GM18907 (cell line): ENCODE measurements around the gene UTP11.
A peak's percentile ranks its signal among the peaks of the same experiment; 100 is the strongest.
"Not testable (repeated sequence)": the region's sequence is repeated elsewhere in the genome, so short reads cannot be mapped to it uniquely, and the experiment has no call there.

Experiments used
- ATAC-seq: cut with Tn5 transposase; IDR thresholded peaks from one replicate; pipeline ENCODE4 v1.9.1; 2021; ENCODE audit warnings: mild to moderate bottlenecking, moderate library complexity; ENCODE audit not compliant: unreplicated experiment

UTP11 gene, protein sequence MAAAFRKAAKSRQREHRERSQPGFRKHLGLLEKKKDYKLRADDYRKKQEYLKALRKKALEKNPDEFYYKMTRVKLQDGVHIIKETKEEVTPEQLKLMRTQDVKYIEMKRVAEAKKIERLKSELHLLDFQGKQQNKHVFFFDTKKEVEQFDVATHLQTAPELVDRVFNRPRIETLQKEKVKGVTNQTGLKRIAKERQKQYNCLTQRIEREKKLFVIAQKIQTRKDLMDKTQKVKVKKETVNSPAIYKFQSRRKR

DNA sequence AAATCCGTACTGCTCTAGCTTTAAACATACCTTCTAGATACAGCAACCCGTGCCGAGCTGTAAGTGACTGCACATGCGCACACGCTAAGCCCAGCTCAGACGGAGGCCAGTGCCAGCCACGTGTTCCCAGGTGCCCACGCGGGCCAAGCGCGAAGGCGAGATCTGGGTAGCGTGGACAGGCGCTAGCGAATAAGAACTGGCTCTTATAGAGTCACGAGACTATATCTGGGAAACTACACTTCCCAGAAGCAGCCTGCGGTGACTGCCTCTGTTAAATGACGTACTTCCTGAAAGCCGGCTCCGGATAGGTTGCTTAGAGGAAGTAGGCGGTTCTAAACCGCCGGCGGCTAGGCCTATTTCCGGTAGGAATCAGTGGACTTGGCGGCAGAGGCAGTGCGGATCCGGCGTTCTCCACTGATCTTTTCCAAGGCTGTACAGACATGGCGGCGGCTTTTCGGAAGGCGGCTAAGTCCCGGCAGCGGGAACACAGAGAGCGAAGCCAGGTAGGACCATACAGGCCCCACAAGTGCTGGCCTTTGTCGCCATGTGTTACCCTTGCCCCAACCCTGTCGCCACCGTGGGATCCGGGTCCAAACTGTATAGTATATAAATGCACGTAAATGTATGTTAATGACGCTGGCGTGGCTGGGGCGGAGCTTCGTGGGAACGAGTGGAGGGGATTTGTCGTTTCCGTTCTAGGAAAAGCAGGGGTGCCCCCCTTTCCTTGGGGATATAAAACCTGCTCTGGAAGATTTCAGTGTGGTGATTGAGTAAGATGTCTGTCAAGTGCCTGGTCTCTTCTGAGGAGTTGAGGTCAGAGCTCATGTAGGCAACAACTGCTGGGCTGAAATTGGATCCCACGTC, at the start of gene UTP11:
Gene UTP11, plus strand, starts transcription at position 372 of the 864 bp plus-strand sequence. Its CDS starts 69 bp downstream, at position 441.
- peak; percentile 91 for ATAC-seq

DNA sequence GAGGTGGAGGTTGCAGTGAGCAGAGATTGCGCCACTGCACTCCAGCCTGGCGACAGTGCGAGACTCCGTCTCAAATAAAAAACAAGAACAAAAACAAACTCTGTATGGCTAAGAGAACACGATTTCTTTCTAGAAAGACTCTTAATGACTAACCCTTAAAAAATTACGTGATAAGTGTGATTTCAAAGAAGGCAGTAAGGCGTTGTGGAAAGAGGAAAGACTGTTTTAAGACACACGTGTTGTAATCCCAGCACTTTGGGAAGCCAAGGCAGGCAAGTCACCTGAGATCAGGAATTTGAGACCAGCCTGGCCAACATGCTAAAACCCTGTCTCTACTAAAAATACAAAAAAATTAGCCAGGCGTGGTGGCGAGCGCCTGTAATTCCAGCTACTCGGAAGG, 48.4 kb upstream of the UTP11 start:
- ATAC-seq, result not testable (repeated sequence)

DNA sequence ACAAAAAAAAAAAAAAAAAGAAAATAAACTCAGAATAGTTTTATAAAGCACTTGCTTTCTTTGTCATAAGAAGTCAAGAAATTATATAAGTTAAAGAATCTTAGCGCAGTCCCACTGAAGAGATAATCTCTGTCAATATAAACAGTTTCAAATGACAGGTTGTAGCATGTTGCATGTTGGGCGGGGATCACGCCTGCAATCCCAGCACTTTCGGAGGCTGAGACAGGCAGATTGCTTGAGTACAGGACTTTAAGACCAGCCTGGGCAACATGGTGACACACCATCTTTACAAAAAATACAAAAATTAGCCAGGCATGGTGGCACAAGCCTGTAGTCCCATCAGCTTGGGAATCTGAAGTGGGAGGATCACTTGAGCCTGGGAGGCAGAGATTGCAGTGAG, 47.2 kb upstream of the UTP11 start:
- ATAC-seq, result no peak

DNA sequence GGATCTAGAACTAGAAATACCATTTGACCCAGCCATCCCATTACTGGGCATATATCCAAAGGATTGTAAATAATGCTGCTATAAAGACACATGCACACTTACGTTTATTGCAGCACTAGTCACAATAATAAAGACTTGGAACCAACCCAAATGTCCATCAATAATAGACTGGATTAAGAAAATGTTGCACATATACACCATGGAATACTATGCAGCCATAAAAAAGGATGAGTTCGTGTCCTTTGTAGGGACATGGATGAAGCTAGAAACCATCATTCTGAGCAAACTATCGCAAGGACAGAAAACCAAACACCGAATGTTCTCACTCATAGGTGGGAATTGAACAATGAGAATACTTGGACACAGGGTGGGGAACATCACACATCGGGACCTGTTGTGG, 38.9 kb upstream of the UTP11 start:
- ATAC-seq, result not testable (repeated sequence)

DNA sequence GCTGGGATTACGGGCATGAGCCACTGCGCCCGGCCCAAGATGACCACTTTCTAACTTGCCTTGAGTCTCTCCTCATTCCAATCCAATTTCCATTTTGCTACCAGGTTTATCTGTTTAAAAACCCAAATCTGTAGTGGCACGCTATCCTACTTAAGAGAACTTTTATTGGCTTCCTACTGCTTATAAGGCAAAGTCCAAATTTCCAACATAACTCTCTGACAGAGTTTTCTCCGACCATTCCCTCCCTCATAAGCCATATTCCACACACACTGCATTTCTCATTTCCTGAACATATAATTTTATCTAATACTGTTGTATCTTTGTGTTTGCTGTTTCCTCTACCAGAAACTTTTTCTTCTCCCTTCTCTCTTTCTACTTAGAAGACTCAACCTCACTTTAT, 38.0 kb upstream of the UTP11 start:
- ATAC-seq, result no peak

DNA sequence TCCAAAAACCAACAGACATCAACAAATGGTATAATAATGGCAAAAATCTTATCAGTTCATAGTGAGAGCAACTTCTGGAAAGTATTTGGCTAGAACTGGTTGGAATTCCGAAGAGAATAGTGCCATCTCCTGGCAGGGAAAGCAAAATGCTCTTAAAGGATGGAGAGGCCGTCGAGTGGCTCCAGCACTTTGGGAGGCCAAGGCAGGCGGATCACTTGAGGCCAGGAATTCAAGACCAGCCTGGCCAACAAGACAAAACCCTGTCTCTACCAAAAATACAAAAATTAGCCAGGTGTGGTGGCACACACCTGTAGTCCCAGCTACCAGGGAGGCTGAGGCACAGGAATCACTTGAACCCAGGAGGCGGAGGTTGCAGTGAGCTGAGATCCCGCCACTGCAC, 37.5 kb upstream of the UTP11 start:
- not testable (repeated sequence) for ATAC-seq

DNA sequence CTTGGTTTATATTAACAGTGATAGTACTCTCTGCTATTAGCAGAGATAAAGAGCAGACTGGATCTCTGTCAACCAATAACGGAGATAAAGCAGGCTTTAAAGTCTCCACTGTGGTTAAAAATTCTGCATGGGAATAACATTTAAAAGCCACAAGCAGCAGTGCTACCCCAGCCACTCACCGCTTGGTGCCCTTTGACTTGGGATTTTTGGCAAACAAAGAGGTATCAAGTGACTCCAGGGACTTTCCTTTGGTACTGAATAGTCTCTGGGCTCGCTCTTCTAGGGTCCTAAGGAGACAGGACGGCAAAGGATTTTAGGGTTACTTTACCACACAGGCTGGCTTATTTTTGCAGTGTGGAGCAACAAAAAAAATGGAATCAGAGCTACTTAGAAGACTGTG, 34.0 kb upstream of the UTP11 start:
- no peak for ATAC-seq

DNA sequence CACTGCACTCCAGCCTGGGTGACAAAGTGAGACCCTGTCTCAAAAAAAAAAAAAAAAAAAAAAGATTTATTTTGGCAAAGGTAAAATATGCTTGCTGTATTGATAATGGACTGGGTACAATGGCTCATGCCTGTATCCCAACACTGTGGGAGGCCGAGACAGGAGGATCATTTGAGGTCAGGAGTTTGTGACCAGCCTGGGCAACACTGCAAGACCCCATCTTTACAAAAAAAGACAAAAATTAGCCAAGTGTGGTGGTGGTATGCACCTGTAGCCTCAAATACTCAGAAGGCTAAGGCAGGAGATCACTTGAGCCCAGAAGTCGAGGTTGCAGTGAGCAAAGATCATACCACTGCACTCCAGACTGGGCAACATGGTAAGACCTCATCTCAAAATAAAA, 29.0 kb upstream of the UTP11 start:
- ATAC-seq, result no peak

DNA sequence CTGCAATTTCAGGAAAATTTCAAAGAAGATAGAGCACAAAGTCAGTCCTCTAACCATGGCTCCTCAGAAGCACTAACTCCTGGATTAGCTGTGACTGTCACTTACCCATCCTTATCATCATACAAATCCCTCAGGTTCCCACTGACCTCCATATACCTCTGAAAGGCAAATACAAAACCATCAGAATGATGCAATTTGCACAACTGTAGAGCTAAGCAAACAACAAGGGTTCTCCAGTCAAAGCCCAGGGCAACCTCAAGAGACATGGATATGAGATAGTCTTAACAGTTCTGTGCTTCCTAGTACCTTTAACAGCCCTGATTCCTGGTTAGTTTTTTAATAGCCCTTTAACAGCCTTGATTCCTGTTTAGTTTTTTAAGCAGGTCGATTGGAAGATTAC, 24.9 kb upstream of the UTP11 start:
- no peak for ATAC-seq

DNA sequence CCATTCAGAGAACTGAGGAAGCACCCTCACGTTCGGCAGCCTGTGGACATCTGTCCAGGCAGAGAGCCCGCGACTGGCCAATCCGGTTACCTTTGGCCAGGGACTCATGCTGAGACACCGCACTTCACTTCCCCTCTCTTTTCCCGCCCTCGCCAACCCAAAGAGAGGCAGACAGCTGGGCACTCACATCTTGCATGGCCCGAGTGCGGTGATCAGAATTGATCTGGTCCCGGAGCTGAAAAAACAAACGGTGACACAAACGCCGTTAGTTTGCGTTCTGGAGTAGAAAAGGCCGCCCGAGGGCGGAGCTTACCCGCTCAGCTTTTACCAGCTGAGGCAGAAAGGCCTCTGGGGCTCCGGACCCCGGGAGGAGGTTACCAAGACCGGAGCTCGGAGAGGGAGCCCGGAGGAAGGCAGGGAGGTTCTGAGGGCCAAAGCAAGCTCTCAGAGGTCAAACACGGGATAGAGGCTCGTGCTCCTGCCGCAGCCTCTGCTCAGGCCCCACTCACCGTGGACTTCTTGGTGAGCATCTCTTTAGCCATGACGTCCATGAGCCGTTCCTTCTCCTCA, 23.1 kb upstream of the UTP11 start:
- ATAC-seq, result peak; percentile 36

DNA sequence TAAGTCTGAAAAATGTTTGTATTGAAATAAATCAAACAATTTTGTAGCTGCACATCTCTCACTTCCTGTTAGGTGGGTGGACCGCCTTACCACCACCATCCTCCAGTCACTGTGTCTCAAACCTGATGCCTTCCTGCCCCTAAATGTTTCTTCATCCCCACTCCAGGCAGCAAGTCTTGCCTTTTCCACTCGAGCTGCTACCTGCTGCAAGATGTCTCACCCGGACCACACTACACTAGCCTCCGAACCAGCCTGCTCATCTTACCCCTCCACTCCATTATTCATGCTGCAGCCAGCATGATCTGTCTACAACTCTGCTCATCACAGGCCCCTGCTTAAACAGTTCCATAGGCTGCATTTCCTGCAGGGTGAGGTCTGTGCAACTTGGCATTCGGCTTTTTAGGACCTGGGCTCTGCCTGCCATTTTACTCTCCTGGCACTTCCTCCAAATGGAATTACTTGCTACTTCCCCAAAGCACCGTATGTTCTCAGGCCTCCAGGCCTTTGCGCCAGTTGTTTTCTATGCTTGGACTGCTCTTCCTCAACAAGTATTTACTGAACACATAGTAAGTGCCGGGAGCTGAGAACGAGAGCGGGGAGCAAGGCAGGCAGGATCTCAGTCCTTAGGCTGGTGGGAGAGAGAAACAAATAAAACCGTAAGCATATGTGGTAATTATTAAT, 17.5 kb upstream of the UTP11 start:
- ATAC-seq, result no peak

DNA sequence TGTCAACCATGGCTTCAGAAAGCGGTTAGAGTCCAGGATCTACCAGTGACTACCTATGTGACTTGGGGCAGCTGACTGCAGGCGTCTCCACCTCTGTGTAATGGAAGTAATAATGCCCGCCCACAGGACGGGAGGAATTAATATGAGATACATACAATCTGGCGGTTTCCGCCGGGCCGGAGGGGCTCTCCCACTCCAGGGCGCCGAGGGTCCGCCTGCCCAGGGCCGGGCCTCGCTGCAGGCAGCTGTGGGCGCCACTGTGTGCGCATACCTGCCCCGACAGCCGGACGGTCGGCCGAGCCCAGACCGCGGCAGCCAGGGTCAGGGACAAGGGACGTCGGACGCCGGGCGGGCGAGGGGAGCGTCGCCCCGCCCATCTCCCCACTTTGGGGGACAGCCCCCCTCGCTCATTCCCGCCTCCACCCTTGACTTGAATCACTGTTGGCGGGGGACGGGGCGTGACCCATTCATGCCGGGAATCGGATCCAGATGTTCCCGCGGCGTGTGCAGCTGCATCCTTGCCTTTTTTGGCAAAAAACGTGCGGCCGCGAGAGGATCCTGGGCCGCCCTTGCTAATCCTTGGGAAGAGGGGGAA, 16.7 kb upstream of the UTP11 start:
- no peak for ATAC-seq

DNA sequence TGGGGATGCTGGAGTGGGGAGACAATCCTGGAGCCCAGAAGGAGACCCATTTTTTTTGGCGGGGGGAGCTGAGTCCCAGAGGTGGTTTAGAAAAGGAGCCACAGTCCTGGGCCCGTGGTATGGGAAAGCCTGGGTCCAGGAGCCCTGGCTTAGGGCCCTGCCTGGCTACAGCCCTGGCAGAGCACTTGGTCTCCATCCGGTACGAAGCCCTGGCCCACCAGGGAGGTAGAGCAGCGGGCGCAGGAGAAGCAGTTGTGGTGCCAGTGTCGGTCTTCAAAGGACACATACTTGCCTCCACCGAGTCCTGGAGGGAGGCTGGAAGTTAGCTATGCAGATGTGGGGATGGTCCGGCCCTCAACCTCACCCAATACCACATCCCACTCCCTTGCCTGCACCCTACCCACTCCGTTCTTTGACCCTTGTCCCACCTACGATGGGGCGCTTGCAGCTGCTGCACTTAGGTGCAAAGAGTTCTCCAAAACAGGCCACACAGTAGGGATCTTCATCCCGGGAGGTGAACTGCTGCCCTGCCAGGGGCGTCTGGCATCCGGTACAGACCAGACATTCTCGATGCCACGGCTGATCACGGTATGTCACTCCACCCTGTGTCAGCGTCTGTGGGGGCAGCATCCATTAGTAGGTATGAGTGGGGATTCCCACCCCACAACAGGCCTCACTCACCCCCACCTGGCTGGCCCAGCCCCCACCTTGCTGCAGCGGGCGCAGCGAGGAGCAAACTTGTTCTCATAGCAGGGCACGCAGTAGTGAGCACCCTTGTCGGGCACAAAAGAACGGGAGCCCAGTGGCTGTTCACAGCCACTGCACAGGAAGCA, 15.1 kb upstream of the UTP11 start:
- no peak for ATAC-seq

DNA sequence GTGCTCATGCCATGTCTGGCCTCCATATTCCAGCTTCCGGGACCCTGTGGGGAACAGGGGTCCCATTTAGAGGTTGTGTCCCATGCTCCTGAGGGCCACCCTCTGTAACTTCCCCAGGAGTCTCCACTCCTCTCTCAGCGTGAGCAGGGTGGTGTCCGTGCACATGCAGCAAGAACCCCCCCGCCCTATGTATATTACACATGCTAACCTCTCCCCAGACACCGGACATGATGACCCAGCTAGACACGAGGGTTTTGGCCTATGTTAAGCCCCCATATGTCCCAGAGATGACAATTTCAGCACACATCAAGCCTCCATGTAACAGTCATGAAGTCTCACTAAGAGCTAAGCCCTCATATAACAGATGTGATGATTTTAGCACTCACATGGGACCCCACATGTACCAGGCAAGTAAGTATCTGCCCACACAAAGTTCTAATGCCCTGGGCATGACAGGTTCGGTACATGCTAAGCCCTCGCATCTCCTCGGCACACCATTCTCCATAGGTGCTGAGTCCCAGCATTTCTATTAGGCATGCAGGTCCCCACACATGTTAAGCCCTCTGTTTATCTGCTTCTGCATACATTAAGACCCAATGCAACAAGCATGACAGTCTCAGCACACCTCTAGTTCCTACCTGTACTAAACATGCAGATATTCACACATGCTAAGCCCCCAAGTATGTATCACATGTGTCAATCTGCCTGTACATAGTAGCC, 14.3 kb upstream of the UTP11 start:
- no peak for ATAC-seq

DNA sequence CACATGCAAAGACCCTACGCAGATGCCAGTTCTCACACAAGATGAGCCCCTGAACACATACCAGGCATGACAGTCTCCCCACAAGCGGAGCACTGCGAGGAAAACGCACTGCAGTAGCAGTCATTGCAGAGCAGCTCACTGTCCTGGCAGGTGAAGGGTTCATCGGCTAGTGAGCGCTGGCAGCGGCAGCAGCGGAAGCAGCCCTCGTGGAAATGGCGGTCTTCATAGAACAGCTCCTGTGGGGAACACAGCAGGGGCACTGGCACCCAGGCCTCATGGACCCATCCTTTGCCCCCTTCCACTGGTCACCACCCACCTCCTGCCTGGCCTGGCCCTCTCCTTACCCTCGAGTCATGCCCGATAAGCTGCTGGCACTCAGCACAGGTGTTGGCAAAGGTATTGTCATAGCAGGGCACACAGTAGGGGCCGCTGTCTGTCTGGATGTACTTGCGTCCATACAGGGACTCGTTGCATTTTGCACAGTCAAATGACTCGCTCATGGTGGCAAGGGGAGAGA, 13.6 kb upstream of the UTP11 start:
- no peak for ATAC-seq

DNA sequence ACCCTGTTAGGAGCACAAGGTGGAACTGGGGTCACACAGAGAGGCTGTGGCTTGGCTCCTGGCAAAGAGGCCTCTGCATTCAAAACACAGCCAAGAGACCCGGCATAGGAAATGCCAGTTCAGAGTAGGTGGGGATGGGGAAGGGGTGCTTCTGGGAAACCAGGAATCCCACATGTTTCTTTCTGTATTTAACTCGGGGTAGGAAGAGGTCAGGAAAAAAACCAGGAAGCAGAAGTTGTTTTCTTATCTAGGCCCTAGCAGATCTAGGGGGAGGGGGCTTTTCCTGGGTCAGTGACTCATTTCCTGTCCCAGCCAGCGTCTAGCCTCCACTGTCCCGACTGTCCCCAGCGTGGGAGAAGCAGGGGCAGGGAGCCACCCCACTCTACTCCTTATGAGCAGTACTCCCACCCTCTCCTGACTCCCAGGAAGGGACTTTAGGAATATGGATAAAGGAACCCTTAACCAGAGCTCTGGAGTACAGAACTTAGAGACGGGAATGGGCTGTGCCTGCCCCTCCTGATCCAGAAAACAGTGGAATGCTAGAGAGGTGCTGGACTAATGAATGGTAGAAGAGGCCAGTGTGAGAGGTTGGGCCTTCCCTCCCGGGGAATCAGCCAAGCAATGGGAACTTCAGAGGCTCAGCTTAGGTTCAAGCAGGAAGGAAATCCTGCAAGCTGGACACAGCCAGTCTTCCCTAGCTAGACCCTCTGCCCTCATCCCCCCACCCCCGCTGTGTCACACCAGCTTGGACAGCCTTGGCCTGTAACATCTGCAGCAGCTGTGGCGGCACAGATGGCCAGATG, 12.9 kb upstream of the UTP11 start:
- no peak for ATAC-seq

DNA sequence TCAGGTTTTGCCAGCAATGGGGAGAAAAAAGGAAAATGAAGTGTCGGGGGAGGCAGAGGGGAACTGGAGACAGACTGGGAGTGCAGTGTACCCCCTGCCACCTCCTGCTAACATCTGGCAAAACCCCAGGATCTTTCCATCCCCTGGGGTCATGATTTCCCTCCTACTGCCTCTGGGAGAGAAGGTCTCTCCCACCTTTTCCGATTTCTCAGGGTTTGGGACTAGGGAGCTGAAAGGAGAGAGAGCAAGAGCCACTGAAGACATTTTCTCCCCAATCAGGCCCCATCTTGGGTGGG, 12.4 kb upstream of the UTP11 start:
- ATAC-seq, result no peak

DNA sequence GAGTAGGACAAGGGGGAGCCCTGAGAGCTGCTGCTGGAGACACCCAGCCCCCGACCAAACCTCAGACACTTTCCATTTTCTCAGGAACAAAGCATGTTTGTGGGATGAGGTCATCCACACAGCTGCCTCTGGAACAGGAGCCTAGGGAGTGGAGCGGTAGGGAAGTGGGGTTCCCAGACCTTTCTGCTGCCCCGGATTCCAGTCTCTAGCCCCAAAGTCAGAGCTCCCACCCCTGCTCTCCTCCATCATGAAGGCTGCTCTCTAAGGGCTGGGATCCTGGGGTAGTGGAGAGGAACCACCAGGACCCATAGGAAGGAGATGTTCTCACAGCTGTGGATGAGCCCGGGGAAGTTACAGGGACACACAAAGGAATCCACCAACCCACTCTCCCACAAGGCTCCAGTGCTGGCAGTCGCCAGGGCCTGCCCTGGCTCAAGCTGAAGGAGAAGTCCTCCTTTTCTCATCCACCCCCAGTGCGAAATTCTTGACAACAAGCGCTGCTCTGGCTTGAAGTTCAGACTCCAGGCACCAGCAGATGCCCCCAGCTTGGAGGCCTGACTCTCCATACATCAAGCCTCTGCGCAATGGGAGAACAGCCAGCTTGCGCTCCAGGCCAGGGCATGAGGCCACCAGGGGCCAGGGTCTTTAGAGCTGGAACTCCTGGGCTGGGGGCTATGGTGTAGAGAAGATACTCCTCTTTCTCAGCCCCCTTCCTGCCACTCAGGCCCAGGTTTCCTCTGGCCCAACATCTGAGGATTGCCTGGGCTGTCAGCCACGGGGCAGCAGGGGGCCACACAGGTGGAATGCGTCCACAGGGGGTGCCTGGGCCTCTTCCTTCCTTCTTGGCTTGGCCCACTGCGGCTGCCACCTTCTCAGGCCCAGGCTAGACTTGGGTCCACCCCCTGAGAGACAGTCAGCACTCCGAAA, 11.7 kb upstream of the UTP11 start:
- no peak for ATAC-seq
